A673 (cell line): ENCODE results near the gene IL1RAPL1. TPM values are rescaled to one million over a fixed set of nuclear protein-coding genes. Genes with fewer than 3 reads are reported as not detected.

ENCODE experiments used
- BruUV-seq: library from RNA; stranded (reverse); fragments of 400-500 nt; replicated peaks from 2 replicates; lab custom pipeline; 2021; lab: Mats Ljungman, UMichigan
- CTCF ChIA-PET: fragments of 300-600 bp; sonication (Branson Sonifier 250); formaldehyde crosslinking; loops from one replicate; lab custom pipeline; 2022; ENCODE audit warnings: antibody characterized with exemption; lab: Charles Lee
- POLR2A ChIA-PET: fragments of 300-600 bp; sonication (Branson Sonifier 250); formaldehyde crosslinking; loops from one replicate; lab custom pipeline; 2022; ENCODE audit warnings: antibody characterized with exemption; ENCODE audit not compliant: low non-redundant PET; lab: Charles Lee
- DNase-seq: peaks from one replicate; pipeline ENCODE4 v3.0.0-alpha.2; 2015; ENCODE audit warnings: low spot score
- H3K27ac ChIP-seq: fragments of 200-600 bp; sonication (generic); 2 replicates; pipeline ENCODE4 v1.5.1; 2016; ENCODE audit warnings: mixed run types, low read depth, mild to moderate bottlenecking, mixed read lengths, antibody characterized with exemption, low read length; ENCODE audit not compliant: poor library complexity, severe bottlenecking
- H3K27me3 ChIP-seq: fragments of 200-600 bp; sonication (generic); replicated peaks from 2 replicates; pipeline ENCODE4 v1.6.1; 2017; ENCODE audit warnings: mixed run types, low read depth, mild to moderate bottlenecking, mixed read lengths, antibody characterized with exemption, low read length; ENCODE audit not compliant: insufficient read depth, poor library complexity
- H3K36me3 ChIP-seq: fragments of 200-600 bp; sonication (generic); 2 replicates; pipeline ENCODE4 v1.6.1; 2016; ENCODE audit warnings: mixed run types, mild to moderate bottlenecking, mixed read lengths, antibody characterized with exemption, low read length; ENCODE audit not compliant: insufficient read depth, poor library complexity, severe bottlenecking
- H3K4me1 ChIP-seq: fragments of 200-600 bp; sonication (generic); 2 replicates; pipeline ENCODE4 v1.6.1; 2017; ENCODE audit warnings: mixed run types, mild to moderate bottlenecking, mixed read lengths, antibody characterized with exemption, low read length; ENCODE audit not compliant: insufficient read depth, poor library complexity, severe bottlenecking
- H3K4me3 ChIP-seq: fragments of 200-600 bp; sonication (generic); 2 replicates; pipeline ENCODE4 v1.5.1; 2016; ENCODE audit warnings: low read depth, mixed run types, mild to moderate bottlenecking, mixed read lengths, low read length; ENCODE audit not compliant: poor library complexity, severe bottlenecking
- H3K9me3 ChIP-seq: fragments of 200-600 bp; sonication (generic); 2 replicates; pipeline ENCODE4 v1.6.1; 2016; ENCODE audit warnings: mixed run types, low read depth, mild to moderate bottlenecking, mixed read lengths, antibody characterized with exemption, low read length; ENCODE audit not compliant: poor library complexity, severe bottlenecking
- EZH2 ChIP-seq: fragments of 200-600 bp; sonication (generic); IDR thresholded peaks from 2 replicates; pipeline ENCODE4 v1.6.1; 2017; ENCODE audit warnings: borderline replicate concordance, low read depth, mild to moderate bottlenecking, mixed read lengths, antibody characterized with exemption, low read length; ENCODE audit not compliant: poor library complexity, severe bottlenecking
- intact Hi-C: fragments of 100-400 bp; cut with micrococcal nuclease; formaldehyde crosslinking; loops from one replicate; pipeline ENCODE4 v1.10.0; 2022; ENCODE audit not compliant: unreplicated experiment
- total RNA-seq: library from RNA; stranded (reverse); gene quantifications from 2 replicates; pipeline ENCODE4 v1.2.3, GENCODE V29; 2021
- TF ChIP-seq, protein P1 (sequence below): fragments of 300-800, 200-600 bp; sonication (generic); conservative IDR thresholded peaks from 2 replicates; pipeline ENCODE4 v1.5.1; 2017; ENCODE audit warnings: low read depth, mild to moderate bottlenecking, antibody characterized with exemption, low read length, moderate library complexity, mixed read lengths

Gene IL1RAPL1
- total RNA-seq, 1 experiment from 2014 or later: 0.21 TPM

DNA sequence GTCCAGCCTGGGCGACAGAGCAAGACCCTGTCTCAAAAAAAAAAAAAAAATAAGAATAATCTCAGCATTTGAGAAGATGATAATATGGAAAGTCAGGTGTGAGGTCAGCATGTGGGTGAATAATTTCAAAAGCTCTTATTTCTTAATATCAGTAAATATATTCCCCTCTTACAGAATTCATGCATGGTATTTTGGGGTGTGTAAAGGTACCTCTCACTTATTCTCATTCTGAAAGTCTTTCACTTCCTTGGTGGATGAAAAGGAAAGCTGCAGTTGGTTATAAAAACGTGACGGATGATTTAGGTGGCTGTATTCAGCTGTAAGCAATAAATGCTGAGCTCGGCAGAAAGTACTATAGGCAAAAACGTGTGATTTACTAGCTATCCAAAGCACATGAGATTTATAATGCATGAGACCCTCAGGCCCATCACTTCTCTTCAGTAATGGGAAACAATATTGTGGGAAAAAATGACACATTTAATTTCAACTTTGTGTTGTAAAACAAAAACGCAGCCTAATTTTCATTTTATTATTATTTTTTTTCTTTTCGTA is 1275.0 kb downstream of the IL1RAPL1 start:
- TF ChIP-seq EZH2: no peak
- TF ChIP-seq, protein P1, sequence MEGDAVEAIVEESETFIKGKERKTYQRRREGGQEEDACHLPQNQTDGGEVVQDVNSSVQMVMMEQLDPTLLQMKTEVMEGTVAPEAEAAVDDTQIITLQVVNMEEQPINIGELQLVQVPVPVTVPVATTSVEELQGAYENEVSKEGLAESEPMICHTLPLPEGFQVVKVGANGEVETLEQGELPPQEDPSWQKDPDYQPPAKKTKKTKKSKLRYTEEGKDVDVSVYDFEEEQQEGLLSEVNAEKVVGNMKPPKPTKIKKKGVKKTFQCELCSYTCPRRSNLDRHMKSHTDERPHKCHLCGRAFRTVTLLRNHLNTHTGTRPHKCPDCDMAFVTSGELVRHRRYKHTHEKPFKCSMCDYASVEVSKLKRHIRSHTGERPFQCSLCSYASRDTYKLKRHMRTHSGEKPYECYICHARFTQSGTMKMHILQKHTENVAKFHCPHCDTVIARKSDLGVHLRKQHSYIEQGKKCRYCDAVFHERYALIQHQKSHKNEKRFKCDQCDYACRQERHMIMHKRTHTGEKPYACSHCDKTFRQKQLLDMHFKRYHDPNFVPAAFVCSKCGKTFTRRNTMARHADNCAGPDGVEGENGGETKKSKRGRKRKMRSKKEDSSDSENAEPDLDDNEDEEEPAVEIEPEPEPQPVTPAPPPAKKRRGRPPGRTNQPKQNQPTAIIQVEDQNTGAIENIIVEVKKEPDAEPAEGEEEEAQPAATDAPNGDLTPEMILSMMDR: no peak
- H3K4me1 ChIP-seq: no peaks in the 10 kb centered on the region
- ChIA-PET POLR2A (interaction anchor here (0.6 kb wide), 1 partner anchor 573 kb away, joined by 4 read pairs; no protein-coding TSS in a partner anchor), CTCF (no interaction called here)
- peaks cover 8% of the 10 kb centered on the region for H3K27me3 ChIP-seq
- H3K27ac ChIP-seq: no peak overlapping the region
- H3K4me3 ChIP-seq: no peak overlapping the region
- no peaks in the 10 kb centered on the region for H3K36me3 ChIP-seq
- intact Hi-C loops: no loop called here
- no peak for DNase-seq
- no TSS peak for BruUV-seq
- no peaks in the 10 kb centered on the region for H3K9me3 ChIP-seq

DNA sequence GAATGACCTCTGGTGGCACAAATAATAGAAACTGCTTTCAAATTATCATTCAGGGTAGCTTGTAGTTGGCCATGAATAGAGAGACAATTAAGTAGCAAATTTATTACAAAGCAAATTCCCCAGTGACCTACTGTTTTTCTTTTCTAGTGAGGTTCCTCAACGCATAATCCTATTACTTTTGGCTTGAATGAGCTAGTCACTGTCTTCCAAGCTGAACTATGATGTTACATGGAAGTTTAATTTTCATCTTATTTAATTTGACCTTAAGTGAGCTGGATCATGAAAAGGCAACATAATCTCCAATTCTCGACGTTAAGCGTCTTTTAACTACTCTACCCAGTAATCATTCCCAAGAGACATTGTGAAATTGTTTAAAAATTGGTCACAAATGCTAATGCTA is 1280.7 kb downstream of the IL1RAPL1 start:
- no TSS peak for BruUV-seq
- Histone ChIP-seq H3K4me1 (peaks cover 7% of the 10 kb centered on the region), H3K9me3 (no peaks in the 10 kb centered on the region), H3K36me3 (no peaks in the 10 kb centered on the region), H3K27ac (no peak overlapping the region), H3K4me3 (no peak overlapping the region), H3K27me3 (no peaks in the 10 kb centered on the region)
- intact Hi-C loops: no loop called here
- DNase-seq: peak; percentile 66
- CTCF ChIA-PET: no interaction called here
- TF ChIP-seq, protein P1: no peak
- TF ChIP-seq EZH2: no peak
- POLR2A ChIA-PET: no interaction called here

DNA sequence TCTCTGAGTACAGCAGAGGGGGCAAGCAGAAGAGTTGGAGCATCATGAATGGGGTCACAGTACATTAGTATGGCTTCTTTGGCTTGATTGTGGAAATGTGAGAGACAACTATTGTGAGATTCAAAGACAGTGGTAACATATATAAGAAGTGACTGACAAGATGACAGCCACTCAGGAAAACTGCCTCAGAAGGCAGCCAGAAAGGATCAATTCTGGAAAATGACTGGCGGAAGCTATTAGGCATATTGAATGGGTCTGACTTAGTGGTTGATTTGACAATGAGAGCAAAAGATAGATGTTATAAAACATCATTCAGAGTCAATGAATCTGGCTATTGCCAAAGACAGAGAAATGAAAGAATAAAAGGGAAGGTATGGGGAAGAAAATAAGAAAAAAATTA is 1282.6 kb downstream of the IL1RAPL1 start:
- H3K27ac ChIP-seq: no peak overlapping the region
- POLR2A ChIA-PET: no interaction called here
- DNase-seq: no peak
- H3K9me3 ChIP-seq: no peaks in the 10 kb centered on the region
- no peaks in the 10 kb centered on the region for H3K27me3 ChIP-seq
- peaks cover 7% of the 10 kb centered on the region for H3K4me1 ChIP-seq
- no TSS peak for BruUV-seq
- CTCF ChIA-PET: no interaction called here
- H3K36me3 ChIP-seq: no peaks in the 10 kb centered on the region
- no peak for TF ChIP-seq EZH2
- TF ChIP-seq, protein P1: no peak
- H3K4me3 ChIP-seq: no peak overlapping the region
- intact Hi-C loops: no loop called here
